WTC11 (cell line): ENCODE data around the gene CD6. TPM values are rescaled to one million over a fixed set of nuclear protein-coding genes. Genes with fewer than 3 reads are reported as not detected.

Source experiments
- ATAC-seq: fragments of 200-7000 bp; cut with Tn5 transposase; 2 replicates; pipeline ENCODE4 v1.10.0; 2021; ENCODE audit warnings: mild to moderate bottlenecking, moderate library complexity
- CTCF ChIA-PET: fragments of 300-600 bp; sonication (Branson Sonifier 250); formaldehyde crosslinking; loops from one replicate; lab custom pipeline; 2021; ENCODE audit warnings: antibody characterized with exemption; lab: Charles Lee
- POLR2A ChIA-PET: fragments of 350-600 bp; sonication (Branson Sonifier 250); formaldehyde crosslinking; loops from one replicate; lab custom pipeline; 2021; ENCODE audit warnings: antibody characterized with exemption; lab: Charles Lee
- DNase-seq: peaks from one replicate; pipeline ENCODE4 v3.0.0; 2021; ENCODE audit warnings: low spot score
- H3K27ac Mint-ChIP-seq: 2 replicates; pipeline ENCODE4 v1.8.0; 2021; ENCODE audit warnings: mixed read lengths
- H3K27me3 Mint-ChIP-seq: 2 replicates; pipeline ENCODE4 v1.8.0; 2021; ENCODE audit warnings: low read depth, mild to moderate bottlenecking, moderate library complexity, mixed read lengths
- H3K36me3 Mint-ChIP-seq: 2 replicates; pipeline ENCODE4 v1.8.0; 2021; ENCODE audit warnings: mixed read lengths
- H3K4me1 Mint-ChIP-seq: 2 replicates; pipeline ENCODE4 v1.8.0; 2022; ENCODE audit warnings: mixed read lengths
- H3K4me3 Mint-ChIP-seq: 2 replicates; pipeline ENCODE4 v1.8.0; 2021; ENCODE audit warnings: mild to moderate bottlenecking, moderate library complexity, mixed read lengths
- H3K9me3 Mint-ChIP-seq: 2 replicates; pipeline ENCODE4 v1.8.0; 2021; ENCODE audit warnings: mixed read lengths
- FOXP1 ChIP-seq: sonication (generic); formaldehyde crosslinking; IDR thresholded peaks from 2 replicates; pipeline ENCODE4 v1.8.0; 2022; ENCODE audit warnings: missing genetic modification reagents, mild to moderate bottlenecking, moderate library complexity, borderline replicate concordance
- GABPB1 ChIP-seq: sonication (generic); formaldehyde crosslinking; IDR thresholded peaks from 2 replicates; pipeline ENCODE4 v1.8.1; 2023; ENCODE audit warnings: mild to moderate bottlenecking, missing genetic modification reagents
- HMGA2 ChIP-seq: fragments of 250-450 bp; sonication (Bioruptor Pico); IDR thresholded peaks from 2 replicates; pipeline ENCODE4 v1.4.0; 2021; ENCODE audit warnings: mild to moderate bottlenecking, moderate library complexity
- IRF2 ChIP-seq: sonication (generic); formaldehyde crosslinking; IDR thresholded peaks from 2 replicates; pipeline ENCODE4 v1.8.0; 2022; ENCODE audit warnings: low read depth, missing genetic modification reagents, borderline replicate concordance
- NR3C1 ChIP-seq: sonication (generic); formaldehyde crosslinking; conservative IDR thresholded peaks from 2 replicates; pipeline ENCODE4 v1.8.1; 2023; ENCODE audit warnings: low read depth, mild to moderate bottlenecking, missing genetic modification reagents
- RELA ChIP-seq: sonication (generic); formaldehyde crosslinking; IDR thresholded peaks from 2 replicates; pipeline ENCODE4 v1.8.1; 2022; ENCODE audit warnings: missing genetic modification reagents, mild to moderate bottlenecking, borderline replicate concordance
- TEAD1 ChIP-seq: sonication (generic); formaldehyde crosslinking; IDR thresholded peaks from 2 replicates; pipeline ENCODE4 v1.8.0; 2022; ENCODE audit warnings: mild to moderate bottlenecking, missing genetic modification reagents
- ZNF138 ChIP-seq: sonication (generic); formaldehyde crosslinking; conservative IDR thresholded peaks from 2 replicates; pipeline ENCODE4 v1.8.1; 2022; ENCODE audit warnings: mild to moderate bottlenecking, moderate library complexity, missing genetic modification reagents
- ZNF263 ChIP-seq: sonication (generic); formaldehyde crosslinking; IDR thresholded peaks from 2 replicates; pipeline ENCODE4 v1.8.1; 2022; ENCODE audit warnings: low read depth, mild to moderate bottlenecking, moderate library complexity, missing genetic modification reagents
- total RNA-seq: library from RNA; stranded (reverse); gene quantifications from 3 replicates; pipeline ENCODE4 v1.2.3, GENCODE V29; 2021
- TF ChIP-seq, protein P1 (sequence below): sonication (generic); formaldehyde crosslinking; IDR thresholded peaks from 2 replicates; pipeline ENCODE4 v1.8.0; 2022; ENCODE audit warnings: mild to moderate bottlenecking, missing genetic modification reagents
- TF ChIP-seq, protein P2 (sequence below): fragments of 250-450 bp; sonication (Bioruptor Pico); conservative IDR thresholded peaks from 2 replicates; pipeline ENCODE4 v1.9.0; 2021; ENCODE audit warnings: mild to moderate bottlenecking
- TF ChIP-seq, protein P3 (sequence below): sonication (generic); formaldehyde crosslinking; IDR thresholded peaks from 2 replicates; pipeline ENCODE4 v1.8.0; 2022; ENCODE audit warnings: mild to moderate bottlenecking, missing genetic modification reagents
- TF ChIP-seq, protein P4 (sequence below): sonication (generic); formaldehyde crosslinking; IDR thresholded peaks from 2 replicates; pipeline ENCODE4 v1.8.1; 2023; ENCODE audit warnings: mild to moderate bottlenecking, missing genetic modification reagents, moderate library complexity
- TF ChIP-seq, protein P5 (sequence below): fragments of 250-450 bp; sonication (Bioruptor Pico); IDR thresholded peaks from 2 replicates; pipeline ENCODE4 v1.9.0; 2021; ENCODE audit warnings: mild to moderate bottlenecking, borderline replicate concordance
- TF ChIP-seq, protein P6 (sequence below): sonication (generic); formaldehyde crosslinking; IDR thresholded peaks from 2 replicates; pipeline ENCODE4 v1.8.1; 2022; ENCODE audit warnings: missing genetic modification reagents, borderline replicate concordance
- TF ChIP-seq, protein P7 (sequence below): sonication (generic); formaldehyde crosslinking; IDR thresholded peaks from 2 replicates; pipeline ENCODE4 v1.8.0; 2023; ENCODE audit warnings: missing genetic modification reagents
- TF ChIP-seq, protein P8 (sequence below): fragments of 250-450 bp; sonication (Bioruptor Pico); IDR thresholded peaks from 2 replicates; pipeline ENCODE4 v1.9.0; 2021; ENCODE audit warnings: mild to moderate bottlenecking

The CD6 gene
- total RNA-seq, 1 experiment from 2014 or later, result 1.0 TPM

DNA sequence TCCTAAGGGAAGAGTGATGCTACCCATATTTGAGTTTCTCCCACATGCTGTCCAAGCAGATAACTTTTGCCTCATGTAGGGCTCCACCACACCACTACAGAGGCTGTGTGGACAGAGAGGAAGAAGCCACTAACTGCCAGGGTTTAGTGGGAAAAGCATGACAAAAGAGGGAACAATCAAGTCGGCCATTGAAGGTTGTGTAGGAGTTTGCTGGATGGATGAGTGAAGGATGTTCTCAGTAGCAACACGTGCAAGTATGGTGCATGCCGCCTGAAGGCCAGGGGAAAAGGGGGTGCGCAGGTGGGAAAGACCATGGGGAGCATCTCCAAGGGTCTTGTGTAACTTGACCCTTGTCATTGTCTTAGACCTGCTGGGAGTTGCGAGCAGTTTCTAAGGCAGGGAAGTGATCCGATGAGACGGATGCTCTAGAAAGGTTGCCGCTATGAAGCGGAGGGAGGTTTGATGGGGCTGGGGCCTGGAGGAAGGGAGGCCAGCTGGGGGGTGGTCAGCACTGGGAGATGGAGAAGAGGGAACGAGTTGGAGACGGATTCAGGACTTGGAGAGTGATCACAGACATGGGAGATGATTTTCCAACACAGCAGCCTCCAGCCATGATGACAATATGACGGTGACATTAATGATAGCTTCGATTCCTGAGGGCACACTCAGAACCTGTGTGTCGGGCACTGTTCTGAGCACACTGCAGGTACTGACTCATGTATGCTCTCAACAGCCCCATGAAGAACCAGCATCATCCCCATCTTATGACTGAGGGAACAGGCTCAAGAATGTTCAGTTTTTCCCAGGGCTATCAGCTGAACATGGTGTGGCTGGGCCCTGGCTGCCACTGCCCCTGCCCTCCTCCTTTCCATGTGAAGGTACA, 53.7 kb downstream of the CD6 start (continued):
- no peak for TF ChIP-seq NR3C1 (CRISPR knock-in tag)
- TF ChIP-seq, all 79 proteins: peak for 0

DNA sequence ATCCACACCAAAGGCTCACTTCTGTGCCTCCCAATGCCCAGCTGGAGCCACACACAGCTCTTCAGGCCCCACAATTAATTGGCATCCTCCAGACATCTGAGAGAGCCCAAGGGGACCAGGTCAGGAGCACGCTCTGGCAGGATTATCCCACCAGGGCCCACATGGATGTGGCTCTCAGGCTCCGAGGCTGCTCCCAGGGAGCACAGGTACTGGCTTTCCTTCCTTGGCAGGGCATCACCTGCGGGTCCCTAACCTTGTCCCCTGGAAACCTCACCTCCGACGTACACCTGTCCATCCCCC, 54.3 kb downstream of the CD6 start:
- no peaks in the 10 kb centered on the region for H3K9me3 Mint-ChIP-seq
- no peak for ATAC-seq
- TF ChIP-seq RELA (no peak), ZNF263 (CRISPR knock-in tag) (no peak)
- TF ChIP-seq, protein P1, sequence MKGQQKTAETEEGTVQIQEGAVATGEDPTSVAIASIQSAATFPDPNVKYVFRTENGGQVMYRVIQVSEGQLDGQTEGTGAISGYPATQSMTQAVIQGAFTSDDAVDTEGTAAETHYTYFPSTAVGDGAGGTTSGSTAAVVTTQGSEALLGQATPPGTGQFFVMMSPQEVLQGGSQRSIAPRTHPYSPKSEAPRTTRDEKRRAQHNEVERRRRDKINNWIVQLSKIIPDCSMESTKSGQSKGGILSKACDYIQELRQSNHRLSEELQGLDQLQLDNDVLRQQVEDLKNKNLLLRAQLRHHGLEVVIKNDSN, result no peak
- TF ChIP-seq, protein P2, sequence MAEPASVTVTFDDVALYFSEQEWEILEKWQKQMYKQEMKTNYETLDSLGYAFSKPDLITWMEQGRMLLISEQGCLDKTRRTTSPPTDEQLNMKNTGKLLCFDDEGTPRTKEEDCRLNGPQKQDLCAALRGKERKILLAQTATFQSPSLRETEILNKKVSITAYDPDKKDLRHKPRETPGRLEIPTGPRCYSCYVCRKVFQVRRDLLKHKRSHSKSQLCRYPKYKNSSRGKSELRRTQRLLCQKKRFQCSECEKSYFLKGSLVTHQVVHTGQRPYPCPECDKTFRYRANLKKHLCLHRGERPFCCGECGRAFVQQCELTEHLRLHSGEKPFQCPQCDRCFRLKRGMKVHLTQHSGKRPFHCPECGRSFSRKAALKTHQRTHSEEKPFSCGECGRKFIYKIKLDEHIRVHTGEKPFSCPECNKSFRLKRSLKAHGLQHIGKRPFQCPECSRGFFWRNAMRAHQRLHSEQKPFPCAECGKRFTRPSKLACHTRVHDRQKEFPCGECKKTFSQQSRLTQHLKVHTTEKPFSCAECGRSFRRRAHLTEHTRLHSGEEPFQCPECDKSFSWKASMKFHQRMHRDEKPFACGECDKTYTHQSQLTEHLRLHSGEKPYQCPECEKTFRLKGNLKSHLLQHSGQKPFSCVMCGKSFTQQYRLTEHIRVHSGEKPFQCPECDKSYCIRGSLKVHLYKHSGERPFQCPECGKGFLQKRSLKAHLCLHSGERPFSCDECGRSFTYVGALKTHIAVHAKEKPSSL (CRISPR knock-in tag), result no peak
- TF ChIP-seq, protein P3, sequence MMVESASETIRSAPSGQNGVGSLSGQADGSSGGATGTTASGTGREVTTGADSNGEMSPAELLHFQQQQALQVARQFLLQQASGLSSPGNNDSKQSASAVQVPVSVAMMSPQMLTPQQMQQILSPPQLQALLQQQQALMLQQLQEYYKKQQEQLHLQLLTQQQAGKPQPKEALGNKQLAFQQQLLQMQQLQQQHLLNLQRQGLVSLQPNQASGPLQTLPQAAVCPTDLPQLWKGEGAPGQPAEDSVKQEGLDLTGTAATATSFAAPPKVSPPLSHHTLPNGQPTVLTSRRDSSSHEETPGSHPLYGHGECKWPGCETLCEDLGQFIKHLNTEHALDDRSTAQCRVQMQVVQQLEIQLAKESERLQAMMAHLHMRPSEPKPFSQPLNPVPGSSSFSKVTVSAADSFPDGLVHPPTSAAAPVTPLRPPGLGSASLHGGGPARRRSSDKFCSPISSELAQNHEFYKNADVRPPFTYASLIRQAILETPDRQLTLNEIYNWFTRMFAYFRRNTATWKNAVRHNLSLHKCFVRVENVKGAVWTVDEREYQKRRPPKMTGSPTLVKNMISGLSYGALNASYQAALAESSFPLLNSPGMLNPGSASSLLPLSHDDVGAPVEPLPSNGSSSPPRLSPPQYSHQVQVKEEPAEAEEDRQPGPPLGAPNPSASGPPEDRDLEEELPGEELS, result no peak
- no peaks in the 10 kb centered on the region for H3K36me3 Mint-ChIP-seq
- no peak for DNase-seq
- H3K4me3 Mint-ChIP-seq, result no peak overlapping the region
- peaks cover 33% of the 10 kb centered on the region for H3K4me1 Mint-ChIP-seq
- CTCF ChIA-PET, result no interaction called here
- no peak overlapping the region for H3K27ac Mint-ChIP-seq
- H3K27me3 Mint-ChIP-seq, result peaks cover 22% of the 10 kb centered on the region
- POLR2A ChIA-PET, result no interaction called here

DNA sequence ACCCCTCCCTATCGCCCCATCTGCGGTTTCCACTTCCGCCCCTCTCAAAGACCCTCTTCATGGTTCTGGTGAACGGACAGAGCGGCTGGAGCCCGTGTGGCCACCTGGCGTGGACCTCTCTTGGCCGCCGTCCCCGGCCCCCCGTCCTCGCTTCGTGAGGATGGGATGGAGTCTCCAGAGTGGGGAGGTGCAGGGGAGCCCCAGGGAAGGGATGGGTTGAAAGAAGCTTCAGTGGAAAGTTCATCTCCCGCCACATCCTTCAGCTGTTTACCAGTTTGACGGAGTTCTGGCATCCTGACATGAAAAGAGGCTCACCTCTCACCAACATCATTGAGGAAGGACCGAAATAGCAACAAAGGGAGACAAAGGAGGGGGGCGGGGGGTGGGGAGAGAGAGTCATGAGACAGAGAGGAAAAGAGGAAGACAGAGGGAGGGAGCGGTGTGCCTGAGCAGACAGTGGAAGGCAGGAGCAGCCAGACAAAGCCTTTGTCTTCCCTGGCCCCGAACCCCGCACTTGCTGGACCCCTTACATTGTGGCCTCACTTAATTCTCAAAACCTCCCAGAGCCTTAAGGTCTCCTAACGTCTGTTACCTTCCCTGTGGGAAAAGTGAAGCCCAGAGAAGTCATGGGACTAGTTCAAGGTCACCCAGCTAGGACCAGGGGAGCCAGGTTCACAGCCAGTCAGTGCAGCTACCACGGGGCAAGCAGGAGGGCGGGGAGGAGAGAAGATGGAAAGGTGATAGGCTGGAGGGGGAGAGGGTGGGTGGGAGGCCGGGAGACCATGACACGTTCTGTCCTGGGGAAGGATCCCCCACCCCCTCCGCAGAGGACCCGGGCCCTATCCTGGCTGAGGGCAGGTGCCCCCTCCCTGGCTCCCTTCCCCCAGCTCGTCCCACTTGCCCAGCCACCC, 54.9 kb downstream of the CD6 start:
- Mint-ChIP-seq H3K27me3 (peaks cover 22% of the 10 kb centered on the region), H3K4me3 (no peak overlapping the region), H3K4me1 (peaks cover 29% of the 10 kb centered on the region), H3K27ac (no peak overlapping the region), H3K36me3 (no peaks in the 10 kb centered on the region), H3K9me3 (no peaks in the 10 kb centered on the region)
- ATAC-seq, result no peak
- ChIA-PET CTCF (interaction anchor here (0.6 to 0.7 kb wide), 2 partner anchors 103 kb away, joined by 3 read pairs; no protein-coding TSS in a partner anchor), POLR2A (no interaction called here)
- DNase-seq, result no peak
- TF ChIP-seq TEAD1 (no peak), IRF2 (CRISPR knock-in tag) (no peak), FOXP1 (no peak), GABPB1 (CRISPR knock-in tag) (no peak), ZNF138 (CRISPR knock-in tag) (no peak), HMGA2 (CRISPR knock-in tag) (no peak)
- TF ChIP-seq, protein P4, sequence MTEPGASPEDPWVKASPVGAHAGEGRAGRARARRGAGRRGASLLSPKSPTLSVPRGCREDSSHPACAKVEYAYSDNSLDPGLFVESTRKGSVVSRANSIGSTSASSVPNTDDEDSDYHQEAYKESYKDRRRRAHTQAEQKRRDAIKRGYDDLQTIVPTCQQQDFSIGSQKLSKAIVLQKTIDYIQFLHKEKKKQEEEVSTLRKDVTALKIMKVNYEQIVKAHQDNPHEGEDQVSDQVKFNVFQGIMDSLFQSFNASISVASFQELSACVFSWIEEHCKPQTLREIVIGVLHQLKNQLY, result no peak
- TF ChIP-seq, protein P5, sequence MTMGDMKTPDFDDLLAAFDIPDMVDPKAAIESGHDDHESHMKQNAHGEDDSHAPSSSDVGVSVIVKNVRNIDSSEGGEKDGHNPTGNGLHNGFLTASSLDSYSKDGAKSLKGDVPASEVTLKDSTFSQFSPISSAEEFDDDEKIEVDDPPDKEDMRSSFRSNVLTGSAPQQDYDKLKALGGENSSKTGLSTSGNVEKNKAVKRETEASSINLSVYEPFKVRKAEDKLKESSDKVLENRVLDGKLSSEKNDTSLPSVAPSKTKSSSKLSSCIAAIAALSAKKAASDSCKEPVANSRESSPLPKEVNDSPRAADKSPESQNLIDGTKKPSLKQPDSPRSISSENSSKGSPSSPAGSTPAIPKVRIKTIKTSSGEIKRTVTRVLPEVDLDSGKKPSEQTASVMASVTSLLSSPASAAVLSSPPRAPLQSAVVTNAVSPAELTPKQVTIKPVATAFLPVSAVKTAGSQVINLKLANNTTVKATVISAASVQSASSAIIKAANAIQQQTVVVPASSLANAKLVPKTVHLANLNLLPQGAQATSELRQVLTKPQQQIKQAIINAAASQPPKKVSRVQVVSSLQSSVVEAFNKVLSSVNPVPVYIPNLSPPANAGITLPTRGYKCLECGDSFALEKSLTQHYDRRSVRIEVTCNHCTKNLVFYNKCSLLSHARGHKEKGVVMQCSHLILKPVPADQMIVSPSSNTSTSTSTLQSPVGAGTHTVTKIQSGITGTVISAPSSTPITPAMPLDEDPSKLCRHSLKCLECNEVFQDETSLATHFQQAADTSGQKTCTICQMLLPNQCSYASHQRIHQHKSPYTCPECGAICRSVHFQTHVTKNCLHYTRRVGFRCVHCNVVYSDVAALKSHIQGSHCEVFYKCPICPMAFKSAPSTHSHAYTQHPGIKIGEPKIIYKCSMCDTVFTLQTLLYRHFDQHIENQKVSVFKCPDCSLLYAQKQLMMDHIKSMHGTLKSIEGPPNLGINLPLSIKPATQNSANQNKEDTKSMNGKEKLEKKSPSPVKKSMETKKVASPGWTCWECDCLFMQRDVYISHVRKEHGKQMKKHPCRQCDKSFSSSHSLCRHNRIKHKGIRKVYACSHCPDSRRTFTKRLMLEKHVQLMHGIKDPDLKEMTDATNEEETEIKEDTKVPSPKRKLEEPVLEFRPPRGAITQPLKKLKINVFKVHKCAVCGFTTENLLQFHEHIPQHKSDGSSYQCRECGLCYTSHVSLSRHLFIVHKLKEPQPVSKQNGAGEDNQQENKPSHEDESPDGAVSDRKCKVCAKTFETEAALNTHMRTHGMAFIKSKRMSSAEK (CRISPR knock-in tag), result no peak
- TF ChIP-seq, protein P6, sequence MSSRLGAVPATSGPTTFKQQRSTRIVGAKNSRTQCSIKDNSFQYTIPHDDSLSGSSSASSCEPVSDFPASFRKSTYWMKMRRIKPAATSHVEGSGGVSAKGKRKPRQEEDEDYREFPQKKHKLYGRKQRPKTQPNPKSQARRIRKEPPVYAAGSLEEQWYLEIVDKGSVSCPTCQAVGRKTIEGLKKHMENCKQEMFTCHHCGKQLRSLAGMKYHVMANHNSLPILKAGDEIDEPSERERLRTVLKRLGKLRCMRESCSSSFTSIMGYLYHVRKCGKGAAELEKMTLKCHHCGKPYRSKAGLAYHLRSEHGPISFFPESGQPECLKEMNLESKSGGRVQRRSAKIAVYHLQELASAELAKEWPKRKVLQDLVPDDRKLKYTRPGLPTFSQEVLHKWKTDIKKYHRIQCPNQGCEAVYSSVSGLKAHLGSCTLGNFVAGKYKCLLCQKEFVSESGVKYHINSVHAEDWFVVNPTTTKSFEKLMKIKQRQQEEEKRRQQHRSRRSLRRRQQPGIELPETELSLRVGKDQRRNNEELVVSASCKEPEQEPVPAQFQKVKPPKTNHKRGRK (CRISPR knock-in tag), result no peak
- TF ChIP-seq, protein P7, sequence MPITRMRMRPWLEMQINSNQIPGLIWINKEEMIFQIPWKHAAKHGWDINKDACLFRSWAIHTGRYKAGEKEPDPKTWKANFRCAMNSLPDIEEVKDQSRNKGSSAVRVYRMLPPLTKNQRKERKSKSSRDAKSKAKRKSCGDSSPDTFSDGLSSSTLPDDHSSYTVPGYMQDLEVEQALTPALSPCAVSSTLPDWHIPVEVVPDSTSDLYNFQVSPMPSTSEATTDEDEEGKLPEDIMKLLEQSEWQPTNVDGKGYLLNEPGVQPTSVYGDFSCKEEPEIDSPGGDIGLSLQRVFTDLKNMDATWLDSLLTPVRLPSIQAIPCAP (CRISPR knock-in tag), result no peak
- TF ChIP-seq, protein P8, sequence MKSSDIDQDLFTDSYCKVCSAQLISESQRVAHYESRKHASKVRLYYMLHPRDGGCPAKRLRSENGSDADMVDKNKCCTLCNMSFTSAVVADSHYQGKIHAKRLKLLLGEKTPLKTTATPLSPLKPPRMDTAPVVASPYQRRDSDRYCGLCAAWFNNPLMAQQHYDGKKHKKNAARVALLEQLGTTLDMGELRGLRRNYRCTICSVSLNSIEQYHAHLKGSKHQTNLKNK (CRISPR knock-in tag), result no peak
